ACC112 (cell line): ENCODE data around the gene MBNL2.
A peak's percentile ranks its signal among the peaks of the same experiment; 100 is the strongest.

Source experiments
- H2AFZ ChIP-seq: fragments of 200-600 bp; sonication (generic); one replicate; pipeline ENCODE4 v1.6.0; 2017; ENCODE audit warnings: antibody characterized with exemption, low read length; ENCODE audit not compliant: unreplicated experiment
- H3K27ac ChIP-seq: fragments of 200-600 bp; sonication (generic); 2 replicates; pipeline ENCODE4 v1.5.1; 2014; ENCODE audit warnings: low read depth, mild to moderate bottlenecking, antibody characterized with exemption, low read length, moderate library complexity
- H3K27me3 ChIP-seq: fragments of 200-600 bp; sonication (generic); 2 replicates; pipeline ENCODE4 v1.6.1; 2014; ENCODE audit warnings: mild to moderate bottlenecking, antibody characterized with exemption, low read length, moderate library complexity, mixed read lengths; ENCODE audit not compliant: insufficient read depth
- H3K36me3 ChIP-seq: fragments of 200-600 bp; sonication (generic); 2 replicates; pipeline ENCODE4 v1.6.1; 2016; ENCODE audit warnings: mild to moderate bottlenecking, antibody characterized with exemption, low read length, moderate library complexity, mixed read lengths; ENCODE audit not compliant: insufficient read depth
- H3K4me1 ChIP-seq: fragments of 200-600 bp; sonication (generic); one replicate; pipeline ENCODE4 v1.6.1; 2016; ENCODE audit warnings: low read length, mixed read lengths; ENCODE audit not compliant: insufficient read depth, unreplicated experiment, control insufficient read depth
- H3K4me3 ChIP-seq: fragments of 200-600 bp; sonication (generic); 2 replicates; pipeline ENCODE4 v1.5.1; 2014; ENCODE audit warnings: mild to moderate bottlenecking, low read depth, low read length
- H3K79me2 ChIP-seq: fragments of 200-600 bp; sonication (generic); one replicate; pipeline ENCODE4 v1.6.0; 2016; ENCODE audit warnings: low read length; ENCODE audit not compliant: control insufficient read depth, unreplicated experiment, insufficient read depth

MBNL2 gene

DNA sequence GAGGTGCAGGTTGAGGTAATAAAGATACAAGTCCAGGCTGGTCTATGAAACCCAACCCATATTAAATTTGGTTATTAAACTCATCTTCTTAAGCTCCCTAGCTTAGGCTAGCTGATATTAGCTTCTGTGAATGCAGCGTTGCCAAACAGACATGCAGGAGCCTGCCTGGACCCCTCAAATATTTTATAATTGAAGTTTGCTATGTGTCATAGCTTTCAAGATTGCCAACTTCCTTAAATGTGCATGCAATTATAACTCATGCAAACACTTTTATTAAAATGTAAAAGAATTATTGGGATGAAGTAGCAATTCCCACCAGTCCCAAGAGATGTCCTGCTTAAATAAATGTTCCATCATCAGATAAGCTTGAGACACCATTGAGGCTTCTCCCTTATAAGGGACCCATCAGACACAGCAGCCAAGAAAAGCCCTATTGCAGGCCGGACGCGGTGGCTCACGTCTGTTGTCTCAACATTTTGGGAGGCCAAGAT is 51.3 kb downstream of the MBNL2 start:
- peaks cover 53% of the 10 kb centered on the region for H3K4me1 ChIP-seq
- no peak overlapping the region for H3K4me3 ChIP-seq
- peaks cover 10% of the 10 kb centered on the region; the same call in 1 of the 2 replicates for H3K36me3 ChIP-seq
- H2AFZ ChIP-seq, result no peak overlapping the region
- peaks cover 30% of the 10 kb centered on the region for H3K79me2 ChIP-seq
- H3K27ac ChIP-seq, result peak overlapping the region; percentile 95
- H3K27me3 ChIP-seq, result no peaks in the 10 kb centered on the region

DNA sequence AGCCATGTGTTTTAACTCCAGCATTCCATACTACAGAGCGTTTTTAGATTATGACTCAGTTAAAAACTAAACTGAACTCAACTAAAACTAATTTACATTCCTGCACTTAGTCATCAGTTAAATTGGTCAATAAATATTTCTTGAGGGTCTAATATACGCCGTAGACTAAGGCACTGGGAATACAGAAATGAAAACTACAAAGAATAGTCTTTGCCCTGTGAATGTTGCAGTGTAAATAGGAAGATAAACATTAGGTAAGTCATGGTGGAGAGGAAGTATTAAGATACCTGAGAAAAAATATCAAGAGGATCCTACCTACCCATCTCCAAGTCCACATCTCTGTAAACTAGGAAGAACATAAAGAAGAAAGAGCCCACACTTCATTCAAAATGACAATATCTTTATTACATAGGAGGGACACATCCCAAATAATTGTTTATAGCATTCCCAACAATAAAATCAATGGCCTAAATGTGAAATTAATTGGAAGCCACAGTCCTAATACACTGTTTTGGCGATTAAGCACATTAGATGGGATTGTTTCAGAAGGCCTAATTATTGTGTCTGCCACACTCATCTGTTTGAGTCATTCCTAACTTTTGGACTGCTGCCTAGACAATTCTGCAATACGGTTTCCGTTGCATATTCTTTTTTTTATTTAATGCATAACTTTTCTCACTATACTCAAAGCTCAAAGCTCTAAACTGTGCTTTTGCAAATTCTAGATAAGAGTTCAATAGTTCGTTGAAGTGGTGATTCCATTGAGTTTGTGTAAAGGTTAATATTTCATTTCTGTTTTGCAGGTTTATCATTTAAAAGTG is 52.9 kb downstream of the MBNL2 start:
- H3K79me2 ChIP-seq, result peaks cover 35% of the 10 kb centered on the region
- no peaks in the 10 kb centered on the region for H3K27me3 ChIP-seq
- peaks cover 63% of the 10 kb centered on the region for H3K4me1 ChIP-seq
- H2AFZ ChIP-seq, result no peak overlapping the region
- peak overlapping the region; percentile 95 for H3K27ac ChIP-seq
- H3K36me3 ChIP-seq, result peaks cover 10% of the 10 kb centered on the region; the same call in 1 of the 2 replicates
- H3K4me3 ChIP-seq, result peak overlapping the region; percentile 13

DNA sequence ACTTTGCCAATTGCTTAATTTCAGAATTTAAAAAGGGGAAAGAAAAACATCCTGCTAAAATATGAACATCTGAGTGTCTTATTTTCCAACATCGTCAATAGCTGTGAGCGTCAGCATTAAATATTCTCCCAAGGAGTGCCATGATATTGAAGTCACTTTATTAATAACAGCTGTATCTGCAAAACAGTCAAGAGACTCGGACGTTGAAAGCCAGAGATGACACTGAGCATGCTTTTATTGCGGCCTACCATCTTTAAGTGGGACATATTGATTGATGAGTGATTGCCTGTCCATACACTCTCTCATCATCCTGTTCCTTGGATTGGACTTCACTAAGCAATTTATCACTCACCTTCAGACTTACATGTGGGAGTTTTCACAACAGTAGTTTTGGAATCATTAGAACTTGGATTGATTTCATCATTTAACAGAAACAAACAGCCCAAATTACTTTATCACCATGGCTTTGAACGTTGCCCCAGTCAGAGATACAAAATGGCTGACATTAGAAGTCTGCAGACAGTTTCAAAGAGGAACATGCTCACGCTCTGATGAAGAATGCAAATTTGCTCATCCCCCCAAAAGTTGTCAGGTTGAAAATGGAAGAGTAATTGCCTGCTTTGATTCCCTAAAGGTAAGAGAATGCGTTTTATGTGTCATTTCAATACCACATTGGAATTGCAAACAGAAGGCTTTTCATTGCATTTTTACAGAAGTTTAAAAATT is 53.8 kb downstream of the MBNL2 start:
- Histone ChIP-seq H2AFZ (no peak overlapping the region), H3K79me2 (peaks cover 43% of the 10 kb centered on the region), H3K4me3 (peak overlapping the region; percentile 13; the same call in 1 of the 2 replicates), H3K27me3 (no peaks in the 10 kb centered on the region), H3K4me1 (peaks cover 66% of the 10 kb centered on the region), H3K36me3 (peaks cover 10% of the 10 kb centered on the region; the same call in 1 of the 2 replicates), H3K27ac (peak overlapping the region; percentile 95)

DNA sequence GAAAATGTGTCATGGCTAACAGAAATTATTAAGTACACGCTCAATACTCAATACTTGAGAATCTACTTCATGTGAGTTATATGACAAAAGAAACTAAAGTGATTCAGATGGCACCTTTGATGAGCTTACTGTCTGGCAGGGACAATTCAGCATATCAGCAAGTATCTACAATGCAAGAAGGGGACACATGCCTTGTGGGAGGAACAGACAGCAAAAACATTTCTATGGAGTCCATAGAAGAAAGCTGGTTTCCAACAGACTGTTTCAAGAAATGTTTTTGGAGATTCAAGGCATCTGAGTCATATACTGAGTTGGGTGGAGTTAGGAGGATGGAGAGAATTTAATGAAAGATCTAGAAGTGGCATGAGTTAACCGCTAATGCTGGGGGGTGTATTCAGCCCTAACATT is 54.7 kb downstream of the MBNL2 start:
- Histone ChIP-seq H3K27ac (peak overlapping the region; percentile 95), H2AFZ (no peak overlapping the region), H3K4me1 (peaks cover 66% of the 10 kb centered on the region), H3K79me2 (peaks cover 50% of the 10 kb centered on the region), H3K36me3 (peaks cover 10% of the 10 kb centered on the region; the same call in 1 of the 2 replicates), H3K4me3 (0 out of 2 replicates have a peak overlapping the region, but pooled peaks have one; percentile 2), H3K27me3 (no peaks in the 10 kb centered on the region)

DNA sequence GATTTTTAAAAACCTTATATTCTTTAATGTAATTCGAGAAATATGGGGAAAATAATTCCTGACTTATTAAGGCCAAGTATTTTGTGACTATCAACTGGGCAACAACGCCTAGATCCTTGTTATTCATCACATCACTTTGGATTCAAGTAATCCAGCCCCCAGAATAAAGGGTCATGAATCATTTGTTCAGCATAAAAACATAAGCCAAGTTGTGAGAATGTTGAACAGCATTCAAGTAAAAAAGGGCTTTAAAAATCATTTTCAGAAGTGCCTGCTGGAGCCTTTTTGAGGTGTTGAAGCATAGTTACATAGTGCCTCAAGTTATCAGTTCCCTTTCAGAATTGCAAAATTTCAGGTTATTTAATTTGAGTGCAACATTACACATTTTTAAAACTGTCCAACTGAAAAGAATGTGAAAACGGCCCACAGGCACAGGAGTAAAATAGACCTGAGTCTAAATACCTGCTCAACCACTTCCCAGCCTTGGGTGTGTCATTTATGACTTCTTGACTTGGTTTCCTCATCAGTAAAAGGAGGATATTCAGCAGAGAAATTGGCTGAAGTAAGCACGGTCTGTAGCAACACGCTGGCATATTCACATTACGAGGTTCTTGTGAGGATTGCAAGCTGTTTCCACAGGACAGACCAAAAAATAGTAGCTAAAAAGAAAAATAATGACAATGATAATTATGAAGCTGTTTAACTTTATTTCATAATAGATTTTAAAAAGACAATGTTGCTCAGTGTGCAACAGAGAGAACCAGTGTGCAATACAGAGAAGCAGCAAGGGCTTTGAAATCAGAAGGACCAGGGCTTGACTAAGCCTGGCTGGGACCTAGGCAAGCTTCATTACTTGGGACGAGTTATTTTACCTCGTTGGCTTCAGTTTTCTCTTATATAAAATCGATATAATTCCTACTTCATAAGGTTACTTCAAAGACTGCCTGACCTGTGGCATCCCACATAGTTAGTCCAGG is 56.6 kb downstream of the MBNL2 start:
- peaks cover 55% of the 10 kb centered on the region for H3K4me1 ChIP-seq
- no peak overlapping the region for H2AFZ ChIP-seq
- peaks cover 51% of the 10 kb centered on the region for H3K79me2 ChIP-seq
- peaks cover 10% of the 10 kb centered on the region; the same call in 1 of the 2 replicates for H3K36me3 ChIP-seq
- H3K4me3 ChIP-seq, result no peak overlapping the region
- no peaks in the 10 kb centered on the region for H3K27me3 ChIP-seq
- peak overlapping the region; percentile 43 for H3K27ac ChIP-seq

DNA sequence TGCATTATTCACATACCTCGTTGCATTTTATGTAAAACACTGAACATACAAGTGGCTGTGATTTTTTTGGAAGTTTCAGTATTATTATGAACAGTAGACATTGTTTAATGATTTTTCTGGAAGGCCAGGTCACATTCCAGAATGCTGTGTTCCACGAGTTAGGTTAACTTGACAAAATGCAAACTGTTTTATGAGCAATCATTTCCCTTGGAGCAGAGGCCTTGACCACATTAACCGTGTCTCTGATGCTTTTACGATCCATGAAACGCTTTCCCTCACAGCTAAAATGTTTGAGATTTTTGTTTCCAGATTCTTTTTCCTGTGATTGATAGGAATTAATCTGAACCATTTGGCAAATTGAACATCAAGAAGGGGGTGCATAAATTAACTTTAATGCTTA is 57.8 kb downstream of the MBNL2 start:
- peak overlapping the region; percentile 23; the same call in 1 of the 2 replicates for H3K27ac ChIP-seq
- peaks cover 10% of the 10 kb centered on the region; the same call in 1 of the 2 replicates for H3K36me3 ChIP-seq
- peaks cover 46% of the 10 kb centered on the region for H3K4me1 ChIP-seq
- H3K27me3 ChIP-seq, result no peaks in the 10 kb centered on the region
- H3K4me3 ChIP-seq, result no peak overlapping the region
- no peak overlapping the region for H2AFZ ChIP-seq
- H3K79me2 ChIP-seq, result peaks cover 51% of the 10 kb centered on the region

DNA sequence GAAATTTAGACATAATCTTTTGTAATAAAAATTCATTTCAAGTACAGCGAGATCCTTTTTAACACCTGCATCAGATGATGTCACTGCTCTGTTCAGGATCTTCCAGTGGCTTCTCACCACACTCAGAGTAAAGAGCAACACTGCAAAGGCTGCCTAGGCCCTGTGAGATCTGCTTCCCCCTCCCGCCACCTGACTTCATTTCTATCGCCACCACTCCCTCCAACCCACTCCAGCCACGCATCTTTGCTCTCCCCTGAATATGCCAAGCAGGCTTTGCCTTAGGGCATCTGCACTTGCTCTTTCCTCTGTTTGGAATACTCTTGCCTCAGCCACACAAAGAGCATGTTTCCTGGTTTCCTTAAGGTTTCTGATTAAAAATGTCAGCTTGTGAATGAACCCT is 58.3 kb downstream of the MBNL2 start:
- Histone ChIP-seq H3K36me3 (peaks cover 10% of the 10 kb centered on the region; the same call in 1 of the 2 replicates), H3K27me3 (no peaks in the 10 kb centered on the region), H2AFZ (no peak overlapping the region), H3K79me2 (peaks cover 51% of the 10 kb centered on the region), H3K4me3 (no peak overlapping the region), H3K4me1 (peaks cover 40% of the 10 kb centered on the region), H3K27ac (no peak overlapping the region)

DNA sequence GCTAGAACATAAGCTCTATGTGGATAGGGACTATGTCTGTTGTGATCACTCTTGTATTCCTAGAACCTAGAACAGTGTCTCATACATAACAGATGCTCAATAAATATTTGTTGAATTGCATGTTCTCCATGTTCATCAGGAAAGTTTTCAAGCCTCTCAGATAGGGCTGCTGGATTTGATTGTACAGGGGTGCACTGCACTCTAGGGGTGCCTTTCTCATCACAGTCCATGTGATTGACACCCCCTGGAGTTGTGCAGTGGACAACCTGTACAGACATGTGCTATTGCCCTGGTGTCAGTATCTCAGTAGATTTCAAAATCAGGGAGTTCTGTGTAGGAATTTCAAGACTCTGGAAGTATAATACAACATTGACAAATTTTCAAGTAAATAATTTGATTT is 58.9 kb downstream of the MBNL2 start:
- Histone ChIP-seq H3K4me1 (peaks cover 35% of the 10 kb centered on the region), H3K27ac (no peak overlapping the region), H3K79me2 (peaks cover 51% of the 10 kb centered on the region), H3K4me3 (no peak overlapping the region), H3K36me3 (peaks cover 8% of the 10 kb centered on the region; the same call in 1 of the 2 replicates), H3K27me3 (no peaks in the 10 kb centered on the region), H2AFZ (no peak overlapping the region)

DNA sequence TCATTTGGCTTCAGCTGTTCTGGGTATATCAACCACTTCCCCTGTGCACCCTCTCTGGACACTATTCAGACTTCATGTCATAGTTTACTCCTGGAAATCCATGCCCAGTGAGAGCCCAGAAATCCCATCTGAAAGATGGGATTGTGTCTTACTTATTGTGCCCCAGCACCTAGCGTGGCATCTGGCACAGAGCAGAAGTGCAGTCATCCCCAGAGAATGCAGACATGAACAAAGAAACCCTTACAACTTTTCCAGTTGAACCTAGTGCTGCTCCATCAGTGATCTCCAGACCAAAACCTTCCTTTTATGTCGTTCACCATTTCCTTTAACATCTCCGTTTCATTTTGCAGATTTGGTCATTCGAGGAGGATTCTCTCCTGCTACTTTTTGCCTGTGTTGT is 60.6 kb downstream of the MBNL2 start:
- Histone ChIP-seq H3K4me1 (peaks cover 22% of the 10 kb centered on the region), H3K4me3 (no peak overlapping the region), H3K27me3 (no peaks in the 10 kb centered on the region), H3K79me2 (peaks cover 43% of the 10 kb centered on the region), H2AFZ (no peak overlapping the region), H3K27ac (no peak overlapping the region), H3K36me3 (no peaks in the 10 kb centered on the region)

DNA sequence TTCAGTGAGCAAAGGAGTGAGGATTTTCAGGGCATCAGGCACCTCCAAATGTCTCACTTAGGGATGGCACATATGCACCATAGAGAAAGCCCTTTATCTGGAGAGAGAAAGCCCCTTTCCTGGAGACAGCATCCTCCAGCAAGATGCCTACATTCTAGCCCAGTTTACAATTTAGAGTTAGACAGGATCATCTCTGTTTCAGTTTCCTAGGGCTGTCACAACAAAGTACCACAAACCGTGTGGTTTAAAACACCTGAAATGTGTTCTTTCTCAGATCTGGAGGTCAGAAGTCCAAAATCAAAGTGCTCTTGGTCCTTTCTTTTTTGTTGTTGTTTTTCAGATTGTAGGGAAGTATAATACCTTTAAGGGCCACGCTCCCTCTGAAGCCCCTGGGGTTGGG is 61.8 kb downstream of the MBNL2 start:
- Histone ChIP-seq H3K4me3 (no peak overlapping the region), H3K27me3 (no peaks in the 10 kb centered on the region), H3K4me1 (peaks cover 14% of the 10 kb centered on the region), H3K79me2 (peaks cover 37% of the 10 kb centered on the region), H3K36me3 (no peaks in the 10 kb centered on the region), H2AFZ (no peak overlapping the region), H3K27ac (no peak overlapping the region)
